K562 (cell line): ENCODE results near the gene MN1. TPM values are rescaled to one million over a fixed set of nuclear protein-coding genes. Genes with fewer than 3 reads are reported as not detected.

ENCODE experiments used
- ATF1 ChIP-seq, 2 experiments: fragments of 450-650 bp in 1 of 2; IDR thresholded peaks; 2 replicates each; pipeline ENCODE4 v1.6.1; 2016; ENCODE audit warnings: missing compliant biosample characterization in 1 of 2, missing genetic modification characterization in 1 of 2
- CBX2 ChIP-seq: fragments of 200-600 bp; sonication (generic); IDR thresholded peaks from one replicate; pipeline ENCODE4 v1.6.1; 2012; ENCODE audit warnings: mild to moderate bottlenecking, low read length, inconsistent platforms; ENCODE audit not compliant: insufficient read depth, poor library complexity, severe bottlenecking
- DMBX1 ChIP-seq: fragments of 250-450 bp; sonication (Bioruptor Pico); IDR thresholded peaks from 2 replicates; pipeline ENCODE4 v1.8.0; 2022; ENCODE audit warnings: inconsistent platforms, mild to moderate bottlenecking, moderate library complexity, borderline replicate concordance
- NCOA1 ChIP-seq: fragments of 450-650 bp; IDR thresholded peaks from 2 replicates; pipeline ENCODE4 v1.6.1; 2016; ENCODE audit warnings: low read depth
- NRF1 ChIP-seq, 2 experiments: fragments of 450-650 bp; IDR thresholded peaks in 1 of 2; conservative IDR thresholded peaks in 1 of 2; 2 replicates each; pipeline ENCODE4 v1.6.1; 2014; ENCODE audit warnings: mild to moderate bottlenecking in 2 of 2
- SLC30A9 ChIP-seq: fragments of 250-450 bp; sonication (Bioruptor Pico); IDR thresholded peaks from 2 replicates; pipeline ENCODE4 v1.8.0; 2022; ENCODE audit warnings: mild to moderate bottlenecking, moderate library complexity
- TEAD2 ChIP-seq: fragments of 450-650 bp; IDR thresholded peaks from 2 replicates; pipeline ENCODE4 v1.6.1; 2016; ENCODE audit warnings: missing genetic modification characterization, control low read depth, missing compliant biosample characterization
- ZSCAN29 ChIP-seq: fragments of 450-650 bp; IDR thresholded peaks from 2 replicates; pipeline ENCODE4 v1.6.1; 2017
- polyA plus RNA-seq, 8 experiments: library from polyadenylated mRNA; depleted of rRNA in 4 of 8; stranded (reverse) in 5 of 8; unstranded in 3 of 8; fragments of >200 nt; fragmentation: Nextera tagmentation in 2 of 8; fragmentation: Illumina TruSeq in 1 of 8; extraction: Ambion mirVana in 2 of 8; extraction: Trizol in 1 of 8; gene quantifications; 2 replicates each; pipeline versions ENCODE4 v1.2.1 to v1.2.3, GENCODE V29; 2011 to 2014; ENCODE audit warnings: inconsistent platforms in 1 of 8, missing spikeins in 1 of 8
- total RNA-seq, 7 experiments: library from RNA; depleted of rRNA in 6 of 7; stranded (reverse); fragments of >200 nt in 6 of 7; fragmentation: Illumina TruSeq in 2 of 7; extraction: Trizol in 2 of 7; gene quantifications; 2 replicates each; pipeline versions ENCODE4 v1.2.1 to v1.2.3, GENCODE V29; 2011 to 2021; ENCODE audit warnings: low replicate concordance in 1 of 7
- TF ChIP-seq, protein P1 (sequence below), 2 experiments: fragments of 450-650 bp; formaldehyde crosslinking in 1 of 2; IDR thresholded peaks; 2 replicates each; pipeline versions ENCODE4 v1.4.0 to v1.6.1; 2014 to 2020; ENCODE audit warnings: mild to moderate bottlenecking in 2 of 2, borderline replicate concordance in 1 of 2, low read depth in 1 of 2
- TF ChIP-seq, protein P2 (sequence below): sonication (generic); formaldehyde crosslinking; IDR thresholded peaks from 2 replicates; pipeline ENCODE4 v1.8.0; 2022; ENCODE audit warnings: mild to moderate bottlenecking, missing genetic modification reagents
- TF ChIP-seq, protein P3 (sequence below): fragments of 450-650 bp; formaldehyde crosslinking; IDR thresholded peaks from 2 replicates; pipeline ENCODE4 v1.4.0; 2022; ENCODE audit warnings: missing genetic modification characterization

The MN1 gene
- total and polyA plus RNA-seq, 9 of the 15 experiments (the other 6 are each of a cell fraction or from before 2014, with no cell fraction given), result under 0.01 to 0.05 (median 0.03) TPM; not detected in 5

DNA sequence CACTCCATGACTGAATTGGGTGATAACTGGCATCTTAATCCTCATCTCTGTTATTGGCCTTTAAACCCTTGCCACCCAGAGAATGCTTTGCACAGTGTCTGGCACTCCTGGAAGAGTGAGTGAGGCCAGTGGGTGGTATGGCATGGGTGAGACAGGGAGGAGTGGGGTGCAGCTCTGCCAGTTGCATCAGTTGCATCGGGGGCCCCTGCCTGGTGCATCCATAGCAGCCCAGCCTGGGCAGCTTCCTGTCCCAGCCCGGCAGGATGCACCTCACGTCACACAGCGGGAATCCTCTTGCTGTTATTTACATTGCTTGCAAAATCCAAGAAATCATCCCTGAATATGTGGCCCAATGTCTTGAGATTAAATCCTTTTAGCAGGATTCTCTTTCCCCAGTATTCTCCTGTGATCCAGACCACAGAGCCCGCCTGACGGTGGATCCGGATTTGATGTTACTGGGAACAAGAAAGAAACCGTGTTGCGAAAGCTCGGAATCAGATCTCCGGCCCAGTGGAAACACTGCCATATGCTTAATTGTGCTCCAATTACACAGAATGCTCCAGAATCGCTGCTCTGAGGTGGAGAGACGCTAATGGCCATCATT lies 37.6 kb upstream of the MN1 start (continued):
- TF ChIP-seq, protein P1, sequence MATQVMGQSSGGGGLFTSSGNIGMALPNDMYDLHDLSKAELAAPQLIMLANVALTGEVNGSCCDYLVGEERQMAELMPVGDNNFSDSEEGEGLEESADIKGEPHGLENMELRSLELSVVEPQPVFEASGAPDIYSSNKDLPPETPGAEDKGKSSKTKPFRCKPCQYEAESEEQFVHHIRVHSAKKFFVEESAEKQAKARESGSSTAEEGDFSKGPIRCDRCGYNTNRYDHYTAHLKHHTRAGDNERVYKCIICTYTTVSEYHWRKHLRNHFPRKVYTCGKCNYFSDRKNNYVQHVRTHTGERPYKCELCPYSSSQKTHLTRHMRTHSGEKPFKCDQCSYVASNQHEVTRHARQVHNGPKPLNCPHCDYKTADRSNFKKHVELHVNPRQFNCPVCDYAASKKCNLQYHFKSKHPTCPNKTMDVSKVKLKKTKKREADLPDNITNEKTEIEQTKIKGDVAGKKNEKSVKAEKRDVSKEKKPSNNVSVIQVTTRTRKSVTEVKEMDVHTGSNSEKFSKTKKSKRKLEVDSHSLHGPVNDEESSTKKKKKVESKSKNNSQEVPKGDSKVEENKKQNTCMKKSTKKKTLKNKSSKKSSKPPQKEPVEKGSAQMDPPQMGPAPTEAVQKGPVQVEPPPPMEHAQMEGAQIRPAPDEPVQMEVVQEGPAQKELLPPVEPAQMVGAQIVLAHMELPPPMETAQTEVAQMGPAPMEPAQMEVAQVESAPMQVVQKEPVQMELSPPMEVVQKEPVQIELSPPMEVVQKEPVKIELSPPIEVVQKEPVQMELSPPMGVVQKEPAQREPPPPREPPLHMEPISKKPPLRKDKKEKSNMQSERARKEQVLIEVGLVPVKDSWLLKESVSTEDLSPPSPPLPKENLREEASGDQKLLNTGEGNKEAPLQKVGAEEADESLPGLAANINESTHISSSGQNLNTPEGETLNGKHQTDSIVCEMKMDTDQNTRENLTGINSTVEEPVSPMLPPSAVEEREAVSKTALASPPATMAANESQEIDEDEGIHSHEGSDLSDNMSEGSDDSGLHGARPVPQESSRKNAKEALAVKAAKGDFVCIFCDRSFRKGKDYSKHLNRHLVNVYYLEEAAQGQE (IDR thresholded peaks at IDR 0.05; ENCODE audit: borderline replicate concordance), result no peak
- TF ChIP-seq, protein P1 (CRISPR knock-in tag; IDR thresholded peaks at IDR 0.05; ENCODE audit: low read depth), result no peak
- TF ChIP-seq ATF1 (CRISPR knock-in tag; IDR thresholded peaks at IDR 0.05), result no peak
- TF ChIP-seq ATF1 (tag; IDR thresholded peaks at IDR 0.05), result no peak
- no peak for TF ChIP-seq ZSCAN29
- TF ChIP-seq, protein P2, sequence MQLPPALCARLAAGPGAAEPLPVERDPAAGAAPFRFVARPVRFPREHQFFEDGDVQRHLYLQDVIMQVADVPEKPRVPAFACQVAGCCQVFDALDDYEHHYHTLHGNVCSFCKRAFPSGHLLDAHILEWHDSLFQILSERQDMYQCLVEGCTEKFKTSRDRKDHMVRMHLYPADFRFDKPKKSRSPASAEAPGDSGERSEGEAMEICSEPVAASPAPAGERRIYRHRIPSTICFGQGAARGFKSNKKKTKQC (CRISPR knock-in tag), result no peak
- no peak for TF ChIP-seq TEAD2 (tag)
- no peak for TF ChIP-seq CBX2
- TF ChIP-seq NCOA1, result no peak
- TF ChIP-seq, protein P3, sequence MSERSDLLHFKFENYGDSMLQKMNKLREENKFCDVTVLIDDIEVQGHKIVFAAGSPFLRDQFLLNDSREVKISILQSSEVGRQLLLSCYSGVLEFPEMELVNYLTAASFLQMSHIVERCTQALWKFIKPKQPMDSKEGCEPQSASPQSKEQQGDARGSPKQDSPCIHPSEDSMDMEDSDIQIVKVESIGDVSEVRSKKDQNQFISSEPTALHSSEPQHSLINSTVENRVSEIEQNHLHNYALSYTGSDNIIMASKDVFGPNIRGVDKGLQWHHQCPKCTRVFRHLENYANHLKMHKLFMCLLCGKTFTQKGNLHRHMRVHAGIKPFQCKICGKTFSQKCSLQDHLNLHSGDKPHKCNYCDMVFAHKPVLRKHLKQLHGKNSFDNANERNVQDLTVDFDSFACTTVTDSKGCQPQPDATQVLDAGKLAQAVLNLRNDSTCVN (CRISPR knock-in tag), result no peak
- TF ChIP-seq SLC30A9, result no peak
- TF ChIP-seq DMBX1 (CRISPR knock-in tag), result no peak
- no peak for TF ChIP-seq NRF1 (conservative IDR thresholded peaks at IDR 0.05 in 1 of 2, IDR thresholded peaks at IDR 0.05 in 1 of 2)
- TF ChIP-seq, all 486 proteins: peak for 0
